ENCODE results near the gene GALNT12. TPM values are rescaled to one million over a fixed set of nuclear protein-coding genes. Genes with fewer than 3 reads are reported as not detected.

GALNT12 gene
- total RNA-seq, 6 donors from 2014 or later = 18.2 to 89.1 (median 30.0) TPM

DNA sequence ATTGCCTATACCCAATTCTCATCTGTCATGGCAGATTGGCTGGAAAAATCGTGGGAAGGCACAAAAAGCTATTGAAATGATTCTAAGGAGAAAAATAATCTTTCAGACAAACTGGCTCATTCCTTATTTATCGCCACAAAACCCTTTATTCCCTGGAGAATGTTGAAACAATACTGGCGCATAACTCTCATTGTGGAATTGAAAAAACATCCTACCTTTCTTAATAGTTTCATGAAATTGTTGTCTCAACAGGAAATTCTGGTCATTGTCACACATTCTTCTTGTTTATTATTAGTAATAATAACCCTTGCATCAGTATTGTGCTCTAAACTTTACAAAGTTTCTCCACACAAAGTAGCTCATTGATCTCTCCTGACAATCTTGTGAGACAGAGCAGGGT lies 87.3 kb downstream of the GALNT12 start:
- Histone ChIP-seq H3K36me3 (no peaks in the 10 kb centered on the region), H3K4me3 (no peak overlapping the region), H3K27ac (no peak overlapping the region), H3K27me3 (no peaks in the 10 kb centered on the region), H3K4me1 (no peaks in the 10 kb centered on the region), H3K9me3 (no peaks in the 10 kb centered on the region)
- ATAC-seq (ENCODE audit: low FRiP score in 2 of 2) (no peak), DNase-seq (no peak)
- 48 to 68% methylated on average over 3 of the region's 3 CpGs for WGBS, 2 donors
- TF ChIP-seq POLR2A (IDR thresholded peaks at IDR 0.05) (no peak), POLR2AphosphoS5 (IDR thresholded peaks at IDR 0.05) (no peak), EP300 (IDR thresholded peaks at IDR 0.05) (no peak)
- TF ChIP-seq, protein P1, sequence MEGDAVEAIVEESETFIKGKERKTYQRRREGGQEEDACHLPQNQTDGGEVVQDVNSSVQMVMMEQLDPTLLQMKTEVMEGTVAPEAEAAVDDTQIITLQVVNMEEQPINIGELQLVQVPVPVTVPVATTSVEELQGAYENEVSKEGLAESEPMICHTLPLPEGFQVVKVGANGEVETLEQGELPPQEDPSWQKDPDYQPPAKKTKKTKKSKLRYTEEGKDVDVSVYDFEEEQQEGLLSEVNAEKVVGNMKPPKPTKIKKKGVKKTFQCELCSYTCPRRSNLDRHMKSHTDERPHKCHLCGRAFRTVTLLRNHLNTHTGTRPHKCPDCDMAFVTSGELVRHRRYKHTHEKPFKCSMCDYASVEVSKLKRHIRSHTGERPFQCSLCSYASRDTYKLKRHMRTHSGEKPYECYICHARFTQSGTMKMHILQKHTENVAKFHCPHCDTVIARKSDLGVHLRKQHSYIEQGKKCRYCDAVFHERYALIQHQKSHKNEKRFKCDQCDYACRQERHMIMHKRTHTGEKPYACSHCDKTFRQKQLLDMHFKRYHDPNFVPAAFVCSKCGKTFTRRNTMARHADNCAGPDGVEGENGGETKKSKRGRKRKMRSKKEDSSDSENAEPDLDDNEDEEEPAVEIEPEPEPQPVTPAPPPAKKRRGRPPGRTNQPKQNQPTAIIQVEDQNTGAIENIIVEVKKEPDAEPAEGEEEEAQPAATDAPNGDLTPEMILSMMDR (IDR thresholded peaks at IDR 0.05) = no peak

DNA sequence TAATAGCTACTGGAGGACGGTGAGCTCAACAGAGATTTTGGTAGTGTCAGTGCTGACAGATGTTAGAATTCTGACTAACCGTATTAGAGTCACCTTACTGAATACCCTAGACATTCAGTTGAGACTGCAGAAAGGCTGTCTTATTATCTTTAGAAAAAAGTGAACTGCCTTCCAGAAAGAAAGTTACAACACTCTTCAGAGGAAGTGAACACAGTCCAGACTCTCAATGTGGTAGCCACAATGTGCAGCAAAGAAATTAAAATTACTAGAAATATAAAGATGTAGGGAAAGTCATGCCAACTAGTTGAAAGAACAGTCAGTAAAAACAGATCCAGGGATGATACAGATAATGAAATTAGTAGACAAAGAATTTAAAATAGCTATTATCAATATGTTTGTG lies 89.2 kb downstream of the GALNT12 start:
- no peak overlapping the region for H3K4me3 ChIP-seq
- H3K9me3 ChIP-seq = no peaks in the 10 kb centered on the region
- no peak overlapping the region for H3K27ac ChIP-seq
- H3K36me3 ChIP-seq = no peaks in the 10 kb centered on the region
- H3K27me3 ChIP-seq = no peaks in the 10 kb centered on the region
- 79 to 85% methylated on average over 2 of the region's 2 CpGs for WGBS, 2 donors
- no peaks in the 10 kb centered on the region for H3K4me1 ChIP-seq
- TF ChIP-seq, protein P1 (IDR thresholded peaks at IDR 0.05) = no peak
- TF ChIP-seq POLR2AphosphoS5 (IDR thresholded peaks at IDR 0.05) (no peak), POLR2A (IDR thresholded peaks at IDR 0.05) (no peak), EP300 (IDR thresholded peaks at IDR 0.05) (no peak)
- DNase-seq = no peak
- no peak for ATAC-seq (ENCODE audit: low FRiP score in 2 of 2)

- no peaks in the 10 kb centered on the region for H3K27me3 ChIP-seq
- 45 to 50% methylated on average over 1 of the region's 1 CpG for WGBS, 2 donors
- H3K4me3 ChIP-seq = no peak overlapping the region
- no peak for TF ChIP-seq POLR2AphosphoS5 (IDR thresholded peaks at IDR 0.05)
- no peak for TF ChIP-seq POLR2A (IDR thresholded peaks at IDR 0.05)
- no peak for TF ChIP-seq EP300 (IDR thresholded peaks at IDR 0.05)
- TF ChIP-seq, protein P1 (IDR thresholded peaks at IDR 0.05) = no peak
- ATAC-seq (ENCODE audit: low FRiP score in 2 of 2) (no peak), DNase-seq (no peak)
- no peaks in the 10 kb centered on the region for H3K36me3 ChIP-seq
- no peaks in the 10 kb centered on the region for H3K9me3 ChIP-seq
- no peaks in the 10 kb centered on the region for H3K4me1 ChIP-seq
- H3K27ac ChIP-seq = no peak overlapping the region
Observed at GRCh38 chr9:98897745-98898144, 90.3 kb downstream of the GALNT12 start.

GRCh38 chr9:98899408-98900056 lies 92.1 kb downstream of the GALNT12 start:
- no peak for DNase-seq
- 39 to 54% methylated on average over 4 of the region's 4 CpGs for WGBS, 2 donors
- Histone ChIP-seq H3K4me3 (no peak overlapping the region), H3K36me3 (no peaks in the 10 kb centered on the region), H3K27ac (no peak overlapping the region), H3K27me3 (no peaks in the 10 kb centered on the region), H3K9me3 (no peaks in the 10 kb centered on the region), H3K4me1 (no peaks in the 10 kb centered on the region)
- ATAC-seq (ENCODE audit: low FRiP score in 2 of 2) = no peak
- no peak for TF ChIP-seq POLR2A (IDR thresholded peaks at IDR 0.05)
- TF ChIP-seq, protein P1 (IDR thresholded peaks at IDR 0.05) = no peak
- TF ChIP-seq POLR2AphosphoS5 (IDR thresholded peaks at IDR 0.05) = no peak
- TF ChIP-seq EP300 (IDR thresholded peaks at IDR 0.05) = no peak

Other genes with a start within 250 kb of the GALNT12 start
- under 1 TPM in 5 of 6 donors, not detected in 1; 0.15 to 1.00 (median 0.81) TPM for gene GABBR2, start 98.7 kb upstream of the GALNT12 start, total RNA-seq
- gene ANKS6, start 11.1 kb upstream of the GALNT12 start, total RNA-seq = 10 to 100 TPM; 25.6 to 56.2 (median 34.2) TPM
- gene COL15A1, start 136.2 kb downstream of the GALNT12 start, total RNA-seq = 10 to 100 TPM in 1 of 6 donors, 1 to 10 TPM in 5; 1.0 to 17.9 (median 2.7) TPM

All from upper lobe of left lung (tissue), 6 donors.